ENCODE measurements around the gene CHD1. TPM values are rescaled to one million over a fixed set of nuclear protein-coding genes. Genes with fewer than 3 reads are reported as not detected.

The CHD1 gene
- total and polyA plus RNA-seq, 2 of the 13 experiments (the other 11 are each of a cell fraction or from before 2014, with no cell fraction given), result 22.8 to 55.9 TPM

DNA sequence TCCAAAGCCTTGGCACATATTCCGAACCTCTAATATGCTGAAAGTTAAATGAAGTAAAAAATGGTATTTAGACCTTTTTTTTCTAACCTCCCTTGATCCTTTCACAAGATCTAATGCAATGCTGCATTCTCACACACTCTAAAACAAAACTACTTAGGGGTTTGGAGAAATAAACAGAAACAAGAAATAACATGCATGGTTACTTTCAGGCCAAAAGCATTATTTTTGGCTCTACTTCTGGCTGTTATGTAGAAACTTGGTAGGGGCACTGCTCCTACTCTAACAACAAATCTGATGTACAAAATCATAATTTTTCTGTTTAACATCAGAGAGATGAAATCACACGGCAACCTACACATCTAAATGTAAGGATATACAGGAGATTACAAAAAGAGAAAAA, 51.2 kb downstream of the CHD1 start:
- ATAC-seq (no peak), FAIRE-seq (no peak), DNase-seq (ENCODE audit: low spot score) (no peak)
- ChIA-PET CTCF (ENCODE audit: low intra/inter-chr PET ratio, low total read pairs) (no interaction called here), POLR2A (no interaction called here)
- Histone ChIP-seq H3K9ac (ENCODE audit: insufficient read depth, low read depth, low read length) (no peak overlapping the region), H3K27ac (ENCODE audit: extremely low read length, insufficient read depth, low read length) (no peak overlapping the region), H3K9me3 (ENCODE audit: low read length) (no peaks in the 10 kb centered on the region), H3K4me3 (replicated peaks in 1 of 3; ENCODE audit: insufficient read depth in 1 of 3, low read depth in 2 of 3, low read length in 3 of 3) (no peak overlapping the region), H3K36me3 (replicated peaks in 1 of 2; ENCODE audit: control insufficient read depth in 1 of 2, insufficient read depth in 2 of 2, low read length in 2 of 2) (peaks cover 15 to 68% of the 10 kb centered on the region in 2 experiments), H2AFZ (ENCODE audit: low read length) (no peak overlapping the region), H3K79me2 (ENCODE audit: insufficient read depth, low read length) (no peaks in the 10 kb centered on the region), H4K20me1 (ENCODE audit: insufficient read depth, low read length) (no peaks in the 10 kb centered on the region), H3K4me1 (ENCODE audit: insufficient read depth, low read length) (no peaks in the 10 kb centered on the region), H3K27me3 (ENCODE audit: control insufficient read depth in 1 of 2, insufficient read depth in 2 of 2, low read length in 2 of 2) (no peaks in the 10 kb centered on the region), H3K4me2 (ENCODE audit: low read depth, low read length) (no peak overlapping the region)
- BruUV-seq (replicated peaks), result no TSS peak
- intact Hi-C loops (cut with micrococcal nuclease; ENCODE audit: unreplicated experiment) (no loop called here), in situ Hi-C loops (cut with HindIII; ENCODE audit: extremely low pct_ligation_motif_present, low pct_unique_long_range_greater_than_20kb) (no loop called here)
- TF ChIP-seq ZNF704 (CRISPR knock-in tag; IDR thresholded peaks at IDR 0.05; ENCODE audit: borderline replicate concordance) (no peak), TOPORS (CRISPR knock-in tag; IDR thresholded peaks at IDR 0.05) (no peak), STAT5B (CRISPR knock-in tag; IDR thresholded peaks at IDR 0.05) (no peak), IKZF1 (IDR thresholded peaks at IDR 0.05) (no peak), TEAD3 (CRISPR knock-in tag; optimal IDR thresholded peaks at IDR 0.05; ENCODE audit: borderline replicate concordance) (no peak), NFRKB (IDR thresholded peaks at IDR 0.05) (no peak), KDM2A (CRISPR knock-in tag; IDR thresholded peaks at IDR 0.05; ENCODE audit: borderline replicate concordance, low read depth) (no peak), ZFP91 (CRISPR knock-in tag; IDR thresholded peaks at IDR 0.05; ENCODE audit: borderline replicate concordance) (no peak), HNRNPL (IDR thresholded peaks at IDR 0.05; ENCODE audit: low read depth, low read length) (no peak)
- TF ChIP-seq, protein P1, sequence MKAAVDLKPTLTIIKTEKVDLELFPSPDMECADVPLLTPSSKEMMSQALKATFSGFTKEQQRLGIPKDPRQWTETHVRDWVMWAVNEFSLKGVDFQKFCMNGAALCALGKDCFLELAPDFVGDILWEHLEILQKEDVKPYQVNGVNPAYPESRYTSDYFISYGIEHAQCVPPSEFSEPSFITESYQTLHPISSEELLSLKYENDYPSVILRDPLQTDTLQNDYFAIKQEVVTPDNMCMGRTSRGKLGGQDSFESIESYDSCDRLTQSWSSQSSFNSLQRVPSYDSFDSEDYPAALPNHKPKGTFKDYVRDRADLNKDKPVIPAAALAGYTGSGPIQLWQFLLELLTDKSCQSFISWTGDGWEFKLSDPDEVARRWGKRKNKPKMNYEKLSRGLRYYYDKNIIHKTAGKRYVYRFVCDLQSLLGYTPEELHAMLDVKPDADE (CRISPR knock-in tag; IDR thresholded peaks at IDR 0.05), result no peak
- TF ChIP-seq, protein P2, sequence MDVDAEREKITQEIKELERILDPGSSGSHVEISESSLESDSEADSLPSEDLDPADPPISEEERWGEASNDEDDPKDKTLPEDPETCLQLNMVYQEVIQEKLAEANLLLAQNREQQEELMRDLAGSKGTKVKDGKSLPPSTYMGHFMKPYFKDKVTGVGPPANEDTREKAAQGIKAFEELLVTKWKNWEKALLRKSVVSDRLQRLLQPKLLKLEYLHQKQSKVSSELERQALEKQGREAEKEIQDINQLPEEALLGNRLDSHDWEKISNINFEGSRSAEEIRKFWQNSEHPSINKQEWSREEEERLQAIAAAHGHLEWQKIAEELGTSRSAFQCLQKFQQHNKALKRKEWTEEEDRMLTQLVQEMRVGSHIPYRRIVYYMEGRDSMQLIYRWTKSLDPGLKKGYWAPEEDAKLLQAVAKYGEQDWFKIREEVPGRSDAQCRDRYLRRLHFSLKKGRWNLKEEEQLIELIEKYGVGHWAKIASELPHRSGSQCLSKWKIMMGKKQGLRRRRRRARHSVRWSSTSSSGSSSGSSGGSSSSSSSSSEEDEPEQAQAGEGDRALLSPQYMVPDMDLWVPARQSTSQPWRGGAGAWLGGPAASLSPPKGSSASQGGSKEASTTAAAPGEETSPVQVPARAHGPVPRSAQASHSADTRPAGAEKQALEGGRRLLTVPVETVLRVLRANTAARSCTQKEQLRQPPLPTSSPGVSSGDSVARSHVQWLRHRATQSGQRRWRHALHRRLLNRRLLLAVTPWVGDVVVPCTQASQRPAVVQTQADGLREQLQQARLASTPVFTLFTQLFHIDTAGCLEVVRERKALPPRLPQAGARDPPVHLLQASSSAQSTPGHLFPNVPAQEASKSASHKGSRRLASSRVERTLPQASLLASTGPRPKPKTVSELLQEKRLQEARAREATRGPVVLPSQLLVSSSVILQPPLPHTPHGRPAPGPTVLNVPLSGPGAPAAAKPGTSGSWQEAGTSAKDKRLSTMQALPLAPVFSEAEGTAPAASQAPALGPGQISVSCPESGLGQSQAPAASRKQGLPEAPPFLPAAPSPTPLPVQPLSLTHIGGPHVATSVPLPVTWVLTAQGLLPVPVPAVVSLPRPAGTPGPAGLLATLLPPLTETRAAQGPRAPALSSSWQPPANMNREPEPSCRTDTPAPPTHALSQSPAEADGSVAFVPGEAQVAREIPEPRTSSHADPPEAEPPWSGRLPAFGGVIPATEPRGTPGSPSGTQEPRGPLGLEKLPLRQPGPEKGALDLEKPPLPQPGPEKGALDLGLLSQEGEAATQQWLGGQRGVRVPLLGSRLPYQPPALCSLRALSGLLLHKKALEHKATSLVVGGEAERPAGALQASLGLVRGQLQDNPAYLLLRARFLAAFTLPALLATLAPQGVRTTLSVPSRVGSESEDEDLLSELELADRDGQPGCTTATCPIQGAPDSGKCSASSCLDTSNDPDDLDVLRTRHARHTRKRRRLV (CRISPR knock-in tag; IDR thresholded peaks at IDR 0.05), result no peak
- 93% methylated on average over 2 of the region's 2 CpGs for WGBS (ENCODE audit: low lambda C conversion rate)

Measured in HepG2 (cell line).